Measurements from ENCODE around the gene TDRD1.

DNA sequence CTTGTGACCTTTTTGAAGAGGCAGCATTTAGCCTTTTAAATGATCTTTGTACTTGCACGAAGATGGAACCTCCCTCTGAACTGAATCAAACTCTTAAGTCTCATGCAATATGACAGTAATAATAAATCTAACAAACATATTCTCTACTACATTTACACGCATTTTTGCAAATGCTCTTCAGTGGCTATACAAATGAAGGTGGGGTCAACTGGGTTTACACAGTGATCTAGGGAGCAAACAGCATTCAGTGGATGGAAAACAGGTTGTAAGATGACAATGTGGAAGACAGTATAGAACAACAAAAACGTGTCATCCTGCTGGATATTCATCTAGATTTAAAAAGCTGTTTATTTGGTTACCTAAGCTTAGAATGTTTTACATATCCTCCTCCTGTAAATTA is 12.7 kb upstream of the TDRD1 start:
- TF ChIP-seq, protein P1, sequence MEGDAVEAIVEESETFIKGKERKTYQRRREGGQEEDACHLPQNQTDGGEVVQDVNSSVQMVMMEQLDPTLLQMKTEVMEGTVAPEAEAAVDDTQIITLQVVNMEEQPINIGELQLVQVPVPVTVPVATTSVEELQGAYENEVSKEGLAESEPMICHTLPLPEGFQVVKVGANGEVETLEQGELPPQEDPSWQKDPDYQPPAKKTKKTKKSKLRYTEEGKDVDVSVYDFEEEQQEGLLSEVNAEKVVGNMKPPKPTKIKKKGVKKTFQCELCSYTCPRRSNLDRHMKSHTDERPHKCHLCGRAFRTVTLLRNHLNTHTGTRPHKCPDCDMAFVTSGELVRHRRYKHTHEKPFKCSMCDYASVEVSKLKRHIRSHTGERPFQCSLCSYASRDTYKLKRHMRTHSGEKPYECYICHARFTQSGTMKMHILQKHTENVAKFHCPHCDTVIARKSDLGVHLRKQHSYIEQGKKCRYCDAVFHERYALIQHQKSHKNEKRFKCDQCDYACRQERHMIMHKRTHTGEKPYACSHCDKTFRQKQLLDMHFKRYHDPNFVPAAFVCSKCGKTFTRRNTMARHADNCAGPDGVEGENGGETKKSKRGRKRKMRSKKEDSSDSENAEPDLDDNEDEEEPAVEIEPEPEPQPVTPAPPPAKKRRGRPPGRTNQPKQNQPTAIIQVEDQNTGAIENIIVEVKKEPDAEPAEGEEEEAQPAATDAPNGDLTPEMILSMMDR (IDR thresholded peaks at IDR 0.05) = no peak
- no peak for TF ChIP-seq POLR2A (IDR thresholded peaks at IDR 0.05)

All from body of pancreas (tissue), 4 donors.